ENCODE data around the gene SLC8A1. TPM values are rescaled to one million over a fixed set of nuclear protein-coding genes. Genes with fewer than 3 reads are reported as not detected.

SLC8A1 gene
- total and polyA plus RNA-seq, 2 of the 13 experiments (the other 11 are each of a cell fraction or from before 2014, with no cell fraction given) = not detected

DNA sequence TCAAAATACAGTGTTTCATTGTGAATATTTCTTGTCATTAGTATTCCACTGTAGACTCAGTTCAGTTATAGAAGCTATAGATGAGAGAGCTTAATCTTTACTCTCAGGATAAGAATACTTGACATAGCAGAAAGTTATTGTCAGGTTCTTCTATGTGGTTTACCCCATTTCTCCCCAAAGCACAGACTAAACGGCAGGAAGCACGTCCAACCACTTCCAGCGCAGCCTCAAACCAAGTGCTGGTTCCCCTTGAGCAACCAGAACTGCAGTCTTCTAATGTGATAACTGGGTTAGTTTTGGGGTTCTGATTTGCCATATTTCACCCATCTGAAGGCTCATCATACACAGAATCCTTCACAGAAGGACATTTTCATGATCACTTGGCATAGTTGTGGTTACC lies 324.7 kb downstream of the SLC8A1 start:
- no peak overlapping the region for H3K4me2 ChIP-seq (ENCODE audit: low read depth, low read length)
- H3K9ac ChIP-seq (ENCODE audit: insufficient read depth, low read depth, low read length) = no peak overlapping the region
- ChIA-PET POLR2A (no interaction called here), CTCF (ENCODE audit: low intra/inter-chr PET ratio, low total read pairs) (no interaction called here)
- intact Hi-C loops (cut with micrococcal nuclease; ENCODE audit: unreplicated experiment) (no loop called here), in situ Hi-C loops (cut with HindIII; ENCODE audit: extremely low pct_ligation_motif_present, low pct_unique_long_range_greater_than_20kb) (no loop called here)
- H3K4me3 ChIP-seq (replicated peaks in 1 of 3; ENCODE audit: insufficient read depth in 1 of 3, low read depth in 2 of 3, low read length in 3 of 3) = no peak overlapping the region
- H3K79me2 ChIP-seq (ENCODE audit: insufficient read depth, low read length) = no peaks in the 10 kb centered on the region
- no peak for DNase-seq (ENCODE audit: low spot score)
- H3K27ac ChIP-seq (ENCODE audit: extremely low read length, insufficient read depth, low read length) = no peak overlapping the region
- no peak overlapping the region for H2AFZ ChIP-seq (ENCODE audit: low read length)
- 41% methylated on average over 3 of the region's 3 CpGs for WGBS (ENCODE audit: low lambda C conversion rate)
- FAIRE-seq = no peak
- H4K20me1 ChIP-seq (ENCODE audit: insufficient read depth, low read length) = no peaks in the 10 kb centered on the region
- no TSS peak for BruUV-seq (replicated peaks)
- H3K4me1 ChIP-seq (ENCODE audit: insufficient read depth, low read length) = no peaks in the 10 kb centered on the region
- no peak for ATAC-seq
- TF ChIP-seq, protein P1, sequence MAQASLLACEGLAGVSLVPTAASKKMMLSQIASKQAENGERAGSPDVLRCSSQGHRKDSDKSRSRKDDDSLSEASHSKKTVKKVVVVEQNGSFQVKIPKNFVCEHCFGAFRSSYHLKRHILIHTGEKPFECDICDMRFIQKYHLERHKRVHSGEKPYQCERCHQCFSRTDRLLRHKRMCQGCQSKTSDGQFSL (CRISPR knock-in tag; IDR thresholded peaks at IDR 0.05) = no peak
- TF ChIP-seq ELF4 (CRISPR knock-in tag; IDR thresholded peaks at IDR 0.05; ENCODE audit: borderline replicate concordance) (no peak), TCF12 (IDR thresholded peaks at IDR 0.05) (no peak), TCF12 (CRISPR knock-in tag; IDR thresholded peaks at IDR 0.05) (no peak), HMG20B (CRISPR knock-in tag; conservative IDR thresholded peaks at IDR 0.05) (no peak), ZNF792 (CRISPR knock-in tag; IDR thresholded peaks at IDR 0.05) (no peak), KDM3A (CRISPR knock-in tag; IDR thresholded peaks at IDR 0.05; ENCODE audit: low read depth) (no peak)
- TF ChIP-seq, protein P2, sequence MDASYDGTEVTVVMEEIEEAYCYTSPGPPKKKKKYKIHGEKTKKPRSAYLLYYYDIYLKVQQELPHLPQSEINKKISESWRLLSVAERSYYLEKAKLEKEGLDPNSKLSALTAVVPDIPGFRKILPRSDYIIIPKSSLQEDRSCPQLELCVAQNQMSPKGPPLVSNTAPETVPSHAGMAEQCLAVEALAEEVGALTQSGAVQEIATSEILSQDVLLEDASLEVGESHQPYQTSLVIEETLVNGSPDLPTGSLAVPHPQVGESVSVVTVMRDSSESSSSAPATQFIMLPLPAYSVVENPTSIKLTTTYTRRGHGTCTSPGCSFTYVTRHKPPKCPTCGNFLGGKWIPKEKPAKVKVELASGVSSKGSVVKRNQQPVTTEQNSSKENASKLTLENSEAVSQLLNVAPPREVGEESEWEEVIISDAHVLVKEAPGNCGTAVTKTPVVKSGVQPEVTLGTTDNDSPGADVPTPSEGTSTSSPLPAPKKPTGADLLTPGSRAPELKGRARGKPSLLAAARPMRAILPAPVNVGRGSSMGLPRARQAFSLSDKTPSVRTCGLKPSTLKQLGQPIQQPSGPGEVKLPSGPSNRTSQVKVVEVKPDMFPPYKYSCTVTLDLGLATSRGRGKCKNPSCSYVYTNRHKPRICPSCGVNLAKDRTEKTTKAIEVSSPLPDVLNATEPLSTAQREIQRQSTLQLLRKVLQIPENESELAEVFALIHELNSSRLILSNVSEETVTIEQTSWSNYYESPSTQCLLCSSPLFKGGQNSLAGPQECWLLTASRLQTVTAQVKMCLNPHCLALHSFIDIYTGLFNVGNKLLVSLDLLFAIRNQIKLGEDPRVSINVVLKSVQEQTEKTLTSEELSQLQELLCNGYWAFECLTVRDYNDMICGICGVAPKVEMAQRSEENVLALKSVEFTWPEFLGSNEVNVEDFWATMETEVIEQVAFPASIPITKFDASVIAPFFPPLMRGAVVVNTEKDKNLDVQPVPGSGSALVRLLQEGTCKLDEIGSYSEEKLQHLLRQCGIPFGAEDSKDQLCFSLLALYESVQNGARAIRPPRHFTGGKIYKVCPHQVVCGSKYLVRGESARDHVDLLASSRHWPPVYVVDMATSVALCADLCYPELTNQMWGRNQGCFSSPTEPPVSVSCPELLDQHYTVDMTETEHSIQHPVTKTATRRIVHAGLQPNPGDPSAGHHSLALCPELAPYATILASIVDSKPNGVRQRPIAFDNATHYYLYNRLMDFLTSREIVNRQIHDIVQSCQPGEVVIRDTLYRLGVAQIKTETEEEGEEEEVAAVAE (CRISPR knock-in tag; IDR thresholded peaks at IDR 0.05; ENCODE audit: borderline replicate concordance) = no peak
- TF ChIP-seq, protein P3, sequence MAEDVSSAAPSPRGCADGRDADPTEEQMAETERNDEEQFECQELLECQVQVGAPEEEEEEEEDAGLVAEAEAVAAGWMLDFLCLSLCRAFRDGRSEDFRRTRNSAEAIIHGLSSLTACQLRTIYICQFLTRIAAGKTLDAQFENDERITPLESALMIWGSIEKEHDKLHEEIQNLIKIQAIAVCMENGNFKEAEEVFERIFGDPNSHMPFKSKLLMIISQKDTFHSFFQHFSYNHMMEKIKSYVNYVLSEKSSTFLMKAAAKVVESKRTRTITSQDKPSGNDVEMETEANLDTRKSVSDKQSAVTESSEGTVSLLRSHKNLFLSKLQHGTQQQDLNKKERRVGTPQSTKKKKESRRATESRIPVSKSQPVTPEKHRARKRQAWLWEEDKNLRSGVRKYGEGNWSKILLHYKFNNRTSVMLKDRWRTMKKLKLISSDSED (CRISPR knock-in tag; IDR thresholded peaks at IDR 0.05) = no peak
- H3K27me3 ChIP-seq (ENCODE audit: control insufficient read depth in 1 of 2, insufficient read depth in 2 of 2, low read length in 2 of 2) = no peaks in the 10 kb centered on the region; a peak in 1 of 5 replicates
- no peaks in the 10 kb centered on the region for H3K9me3 ChIP-seq (ENCODE audit: low read length)
- no peaks in the 10 kb centered on the region for H3K36me3 ChIP-seq (replicated peaks in 1 of 2; ENCODE audit: control insufficient read depth in 1 of 2, insufficient read depth in 2 of 2, low read length in 2 of 2)
